Cardiac muscle cell (in vitro differentiated cells and primary cell): ENCODE data around the gene DIPK1A. TPM values are rescaled to one million over a fixed set of nuclear protein-coding genes. Genes with fewer than 3 reads are reported as not detected.

Experiments used
- DNase-seq, 2 donors: peaks; one replicate each; pipeline versions ENCODE4 v3.0.0 to v3.0.0-alpha.2; 2010 to 2017; ENCODE audit warnings: low read depth in 1 of 2, low spot score in 1 of 2
- H3K27ac ChIP-seq: fragments of 200-600 bp; sonication (generic); 2 replicates; pipeline ENCODE4 v1.5.1; 2016
- H3K27me3 ChIP-seq: fragments of 200-600 bp; sonication (generic); 2 replicates; pipeline ENCODE4 v1.6.0; 2016; ENCODE audit warnings: control low read depth
- H3K36me3 ChIP-seq: fragments of 200-600 bp; sonication (generic); 2 replicates; pipeline ENCODE4 v1.5.1; 2016; ENCODE audit warnings: control low read depth
- H3K4me1 ChIP-seq: fragments of 200-600 bp; sonication (generic); 2 replicates; pipeline ENCODE4 v1.8.1; 2017; ENCODE audit warnings: low read depth, mild to moderate bottlenecking, mixed run types
- H3K4me3 ChIP-seq: fragments of 200-600 bp; sonication (generic); 2 replicates; pipeline ENCODE4 v1.5.1; 2016; ENCODE audit warnings: mild to moderate bottlenecking
- H3K9me3 ChIP-seq: fragments of 200-600 bp; sonication (generic); 2 replicates; pipeline ENCODE4 v1.5.1; 2017; ENCODE audit warnings: low read depth, mild to moderate bottlenecking, control low read depth
- polyA plus RNA-seq: library from polyadenylated mRNA; unstranded; fragments of >200 nt; fragmentation: Nextera tagmentation; extraction: Ambion mirVana; gene quantifications from 2 replicates; pipeline ENCODE4 v1.2.1, GENCODE V29; 2016
- total RNA-seq: library from RNA; depleted of rRNA; stranded (reverse); fragments of >200 nt; gene quantifications from 2 replicates; pipeline ENCODE4 v1.2.3, GENCODE V29; 2016
- TF ChIP-seq, protein P1 (sequence below): IDR thresholded peaks from 2 replicates; pipeline ENCODE4 v1.5.1; 2012; ENCODE audit warnings: low read depth, mild to moderate bottlenecking, low read length

The DIPK1A gene
- total and polyA plus RNA-seq, 2 experiments from 2014 or later, result 7.7 to 16.6 TPM

DNA sequence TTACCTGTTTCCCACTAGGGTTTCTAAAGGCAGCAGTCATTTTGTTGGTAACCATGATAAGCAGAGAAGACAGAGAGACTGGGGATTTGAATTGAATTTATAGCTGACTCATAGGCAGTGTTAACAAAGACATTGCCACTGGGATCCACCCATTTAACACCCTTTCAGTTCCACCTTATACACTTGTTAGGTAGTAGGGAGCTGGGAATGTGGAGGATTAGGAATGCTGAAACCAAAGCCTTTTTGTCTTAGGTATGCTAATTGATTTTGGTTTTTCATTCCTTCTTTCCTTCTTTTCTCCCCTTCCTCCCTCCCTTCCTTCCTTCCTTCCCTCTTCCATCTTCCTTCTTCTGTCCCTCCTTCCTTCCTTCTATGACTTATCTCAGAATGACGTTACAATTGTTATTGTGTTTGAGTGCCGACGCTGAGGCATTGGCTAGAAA is 168.9 kb downstream of the DIPK1A start:
- TF ChIP-seq, protein P1, sequence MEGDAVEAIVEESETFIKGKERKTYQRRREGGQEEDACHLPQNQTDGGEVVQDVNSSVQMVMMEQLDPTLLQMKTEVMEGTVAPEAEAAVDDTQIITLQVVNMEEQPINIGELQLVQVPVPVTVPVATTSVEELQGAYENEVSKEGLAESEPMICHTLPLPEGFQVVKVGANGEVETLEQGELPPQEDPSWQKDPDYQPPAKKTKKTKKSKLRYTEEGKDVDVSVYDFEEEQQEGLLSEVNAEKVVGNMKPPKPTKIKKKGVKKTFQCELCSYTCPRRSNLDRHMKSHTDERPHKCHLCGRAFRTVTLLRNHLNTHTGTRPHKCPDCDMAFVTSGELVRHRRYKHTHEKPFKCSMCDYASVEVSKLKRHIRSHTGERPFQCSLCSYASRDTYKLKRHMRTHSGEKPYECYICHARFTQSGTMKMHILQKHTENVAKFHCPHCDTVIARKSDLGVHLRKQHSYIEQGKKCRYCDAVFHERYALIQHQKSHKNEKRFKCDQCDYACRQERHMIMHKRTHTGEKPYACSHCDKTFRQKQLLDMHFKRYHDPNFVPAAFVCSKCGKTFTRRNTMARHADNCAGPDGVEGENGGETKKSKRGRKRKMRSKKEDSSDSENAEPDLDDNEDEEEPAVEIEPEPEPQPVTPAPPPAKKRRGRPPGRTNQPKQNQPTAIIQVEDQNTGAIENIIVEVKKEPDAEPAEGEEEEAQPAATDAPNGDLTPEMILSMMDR, result no peak
- DNase-seq, result peak; percentile 0 to 26

More for the DNA sequence above, 168.9 kb downstream of the DIPK1A start:
- no peaks in the 10 kb centered on the region for H3K36me3 ChIP-seq
- H3K27ac ChIP-seq, result no peak overlapping the region
- no peaks in the 10 kb centered on the region for H3K9me3 ChIP-seq
- H3K4me1 ChIP-seq, result peaks cover 15% of the 10 kb centered on the region
- H3K4me3 ChIP-seq, result no peak overlapping the region
- H3K27me3 ChIP-seq, result no peaks in the 10 kb centered on the region

Other genes starting within 250 kb of the DIPK1A start
- 15.6 and 30.8 TPM in 2 replicates for gene EVI5, start 176.4 kb downstream of the DIPK1A start, total RNA-seq
- gene EVI5, start 176.4 kb downstream of the DIPK1A start, polyA plus RNA-seq, result 16.3 and 26.2 TPM in 2 replicates
- gene RPL5, start 129.4 kb downstream of the DIPK1A start, total RNA-seq, result 1,643 and 1,654 TPM in 2 replicates
- gene RPL5, start 129.4 kb downstream of the DIPK1A start, polyA plus RNA-seq, result 918 and 1,027 TPM in 2 replicates
- 28.3 and 37.9 TPM in 2 replicates for gene MTF2, start 117.8 kb upstream of the DIPK1A start, total RNA-seq
- 70.9 and 88.6 TPM in 2 replicates for gene MTF2, start 117.8 kb upstream of the DIPK1A start, polyA plus RNA-seq
- 15.5 and 20.8 TPM in 2 replicates for gene TMED5, start 219.0 kb upstream of the DIPK1A start, total RNA-seq
- gene TMED5, start 219.0 kb upstream of the DIPK1A start, polyA plus RNA-seq, result 26.5 and 27.9 TPM in 2 replicates
- 5.2 and 11.6 TPM in 2 replicates for gene CCDC18, start 219.3 kb upstream of the DIPK1A start, total RNA-seq
- gene CCDC18, start 219.3 kb upstream of the DIPK1A start, polyA plus RNA-seq, result 10.2 and 10.9 TPM in 2 replicates